Activated gamma-delta T cell treated with anti-CD3 and anti-CD28 coated beads, Interleukin-2, amount 50 U/mL, for 16 hours (primary cell): ENCODE data around the gene EPHA8.

Experiments used
- DNase-seq: peaks from one replicate; pipeline ENCODE4 v3.0.0-alpha.2; 2020; ENCODE audit warnings: low read depth

The EPHA8 gene

DNA sequence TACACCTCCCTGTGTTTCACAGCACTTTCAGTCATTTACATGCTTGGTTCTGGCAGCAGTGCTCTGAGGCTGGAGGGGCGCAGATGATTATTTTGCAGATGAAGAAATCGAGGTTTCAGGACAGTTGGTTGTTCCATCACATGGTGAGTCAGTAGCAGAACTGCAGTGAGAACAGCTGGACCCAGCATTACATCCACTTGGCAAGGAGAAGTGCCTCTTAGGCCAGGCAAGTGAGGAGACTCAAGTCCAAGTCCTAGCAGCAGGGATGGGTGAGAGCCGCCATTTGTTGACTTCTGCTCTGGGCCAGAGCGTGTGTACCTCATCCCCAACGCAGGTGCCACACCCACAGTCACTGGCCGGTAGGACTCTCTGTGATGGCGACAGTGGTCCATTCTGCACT lies 26.8 kb upstream of the EPHA8 start:
- no peak for DNase-seq

DNA sequence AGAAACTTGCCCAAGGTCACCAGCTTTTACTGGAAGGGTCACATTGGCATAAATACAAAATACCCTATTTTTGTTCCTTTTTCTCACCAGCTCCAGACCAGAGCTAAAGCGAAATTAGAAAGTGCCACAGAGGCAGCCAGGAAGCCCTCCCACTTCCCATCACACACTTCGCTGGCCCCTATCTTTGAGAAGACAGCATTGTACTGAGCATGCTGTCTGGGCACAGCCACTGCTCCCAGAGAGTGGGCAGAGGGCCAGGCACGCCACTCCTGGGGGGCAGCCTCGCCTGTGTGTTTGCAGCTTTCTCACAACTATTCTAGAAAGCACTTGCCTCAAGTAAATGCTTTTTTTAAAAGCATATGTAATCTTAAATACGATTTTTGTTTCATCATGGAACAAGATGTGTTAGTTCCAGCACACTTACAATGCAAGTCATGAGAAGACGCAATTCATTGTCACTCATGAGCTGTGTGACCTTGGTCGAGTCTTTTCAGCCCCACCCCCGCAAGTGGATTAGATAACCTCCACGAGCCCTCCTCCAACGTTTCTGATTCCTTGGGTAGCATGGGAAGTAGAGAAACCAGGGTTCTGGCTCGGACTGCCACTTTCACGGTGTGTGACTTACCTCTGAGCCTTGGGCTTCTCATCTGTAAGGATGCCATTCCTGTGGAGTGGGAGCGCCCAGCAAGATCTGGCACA lies 25.7 kb upstream of the EPHA8 start:
- no peak for DNase-seq

DNA sequence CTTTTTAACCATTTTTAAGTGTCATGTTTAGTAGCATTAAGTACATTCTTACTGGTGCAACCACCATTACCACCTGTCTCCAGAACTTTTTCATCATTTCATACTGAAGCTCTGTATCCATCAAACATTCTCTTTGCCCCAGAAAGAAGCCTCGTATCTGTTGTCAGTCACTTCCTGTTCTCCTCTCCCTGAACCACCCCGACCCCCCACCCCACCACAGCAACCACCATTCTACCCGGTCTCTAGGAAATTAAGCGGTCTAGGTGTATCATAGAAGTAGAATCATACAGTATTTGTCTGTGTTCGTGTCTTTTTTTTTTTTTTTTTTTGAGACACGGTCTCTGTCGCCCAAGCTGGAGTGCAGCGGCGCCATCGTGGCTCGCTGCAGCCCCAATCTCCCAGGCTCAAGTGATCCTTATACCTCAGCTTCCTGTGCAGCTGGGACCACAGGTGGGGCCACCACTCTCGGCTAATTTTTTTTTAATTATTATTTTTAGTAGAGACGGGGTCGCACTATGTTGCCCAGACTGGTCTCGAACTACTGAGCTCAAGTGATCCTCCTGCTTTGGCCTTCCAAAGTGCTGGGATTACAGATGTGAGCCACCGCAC lies 23.7 kb upstream of the EPHA8 start:
- DNase-seq = no peak

DNA sequence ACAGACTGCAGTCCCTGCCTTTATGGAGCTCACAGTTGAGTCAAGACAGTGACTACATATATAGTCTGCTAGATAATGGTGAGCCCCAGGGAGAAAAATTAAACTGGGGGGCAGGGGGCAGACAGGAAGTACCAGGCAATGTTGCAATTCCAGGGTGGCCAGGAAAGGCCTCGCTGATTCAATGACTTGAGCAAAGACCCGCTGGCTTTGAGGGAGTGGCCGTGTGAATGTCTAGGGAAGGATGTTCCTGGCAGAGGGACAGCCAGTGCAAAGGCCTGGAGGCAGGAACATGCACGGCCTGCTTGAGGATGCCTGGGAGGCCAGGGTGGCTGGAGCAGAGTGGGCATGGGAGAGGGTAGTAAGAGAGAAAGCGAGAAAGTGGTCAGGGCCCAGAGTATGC lies 23.0 kb upstream of the EPHA8 start:
- DNase-seq = no peak

DNA sequence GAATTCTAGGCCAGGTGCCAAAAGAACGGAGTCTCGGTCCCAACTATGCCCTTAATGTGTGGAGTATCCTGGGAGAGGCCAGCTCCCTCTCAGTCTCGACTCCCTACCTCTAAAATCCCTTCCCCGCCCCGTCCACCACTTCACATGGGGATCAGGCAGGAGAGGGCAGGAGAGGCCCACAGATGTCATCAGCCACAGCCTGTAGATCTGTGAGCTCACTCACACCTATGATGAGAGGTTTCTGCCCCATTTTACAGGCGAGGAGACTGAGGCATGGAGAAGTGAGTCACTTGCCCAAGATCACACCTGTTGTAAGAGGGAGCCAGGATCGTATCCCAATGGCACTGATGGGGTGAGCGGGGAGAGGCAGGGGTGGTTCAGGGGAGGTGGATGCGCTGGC lies 20.4 kb upstream of the EPHA8 start:
- no peak for DNase-seq

DNA sequence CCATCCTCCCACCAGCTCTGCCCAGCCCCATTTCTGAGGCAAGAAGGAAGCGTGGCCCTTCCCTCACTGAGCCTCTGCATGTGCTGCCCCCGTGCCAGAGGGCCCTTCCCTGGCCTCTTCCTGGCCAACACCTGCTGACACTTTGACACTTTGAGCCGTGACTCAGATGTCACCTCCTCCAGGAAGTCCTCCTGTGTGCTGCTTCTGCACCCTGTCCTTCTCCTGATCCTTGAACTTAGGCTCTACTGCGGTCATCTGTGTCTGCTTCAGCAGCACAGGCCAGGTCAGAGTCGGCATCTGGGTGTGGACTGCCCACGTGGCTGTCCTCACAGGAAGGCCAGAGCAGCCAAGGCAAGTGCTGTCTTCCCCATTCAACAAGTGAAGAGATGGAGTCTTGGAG lies 19.6 kb upstream of the EPHA8 start:
- no peak for DNase-seq

DNA sequence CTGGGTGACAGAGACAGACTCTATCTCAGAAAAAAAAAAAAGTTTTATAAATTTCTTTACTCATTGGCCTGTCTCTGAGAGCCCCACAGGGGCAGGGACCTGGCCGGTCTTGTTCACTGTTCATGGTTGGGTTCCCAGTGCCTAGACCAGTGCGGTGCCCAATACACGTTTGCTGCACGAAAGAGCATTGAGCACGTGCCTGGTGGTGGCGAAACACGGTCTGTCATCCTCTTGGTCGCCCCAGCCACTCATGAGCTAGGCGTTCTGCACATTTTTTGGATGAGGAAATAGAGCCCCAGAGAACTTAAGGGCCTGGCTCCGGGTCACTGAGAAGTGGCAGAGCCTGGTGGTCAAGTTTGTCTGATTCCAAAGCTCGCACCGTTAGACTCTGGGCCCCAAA lies 18.7 kb upstream of the EPHA8 start:
- no peak for DNase-seq

DNA sequence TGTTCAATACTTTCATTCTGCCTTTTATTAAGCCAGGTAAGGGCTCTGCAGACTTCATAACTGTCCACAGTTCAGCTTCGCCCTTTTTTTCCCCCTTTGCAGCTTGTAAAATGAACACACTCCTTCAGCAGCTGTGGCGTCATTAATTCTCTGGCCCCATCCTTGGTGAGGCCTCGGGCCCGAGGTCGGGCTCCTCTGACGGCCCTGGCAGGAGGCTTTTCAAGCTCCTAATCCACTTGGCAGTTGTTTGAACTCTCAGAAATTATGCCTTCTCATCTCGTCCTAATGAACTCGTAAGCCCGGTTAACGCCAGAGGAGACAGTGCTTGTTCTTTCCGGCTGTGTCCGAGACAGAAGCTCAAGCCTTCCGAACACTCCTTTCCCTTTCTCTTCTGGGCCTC lies 18.1 kb upstream of the EPHA8 start:
- no peak for DNase-seq

DNA sequence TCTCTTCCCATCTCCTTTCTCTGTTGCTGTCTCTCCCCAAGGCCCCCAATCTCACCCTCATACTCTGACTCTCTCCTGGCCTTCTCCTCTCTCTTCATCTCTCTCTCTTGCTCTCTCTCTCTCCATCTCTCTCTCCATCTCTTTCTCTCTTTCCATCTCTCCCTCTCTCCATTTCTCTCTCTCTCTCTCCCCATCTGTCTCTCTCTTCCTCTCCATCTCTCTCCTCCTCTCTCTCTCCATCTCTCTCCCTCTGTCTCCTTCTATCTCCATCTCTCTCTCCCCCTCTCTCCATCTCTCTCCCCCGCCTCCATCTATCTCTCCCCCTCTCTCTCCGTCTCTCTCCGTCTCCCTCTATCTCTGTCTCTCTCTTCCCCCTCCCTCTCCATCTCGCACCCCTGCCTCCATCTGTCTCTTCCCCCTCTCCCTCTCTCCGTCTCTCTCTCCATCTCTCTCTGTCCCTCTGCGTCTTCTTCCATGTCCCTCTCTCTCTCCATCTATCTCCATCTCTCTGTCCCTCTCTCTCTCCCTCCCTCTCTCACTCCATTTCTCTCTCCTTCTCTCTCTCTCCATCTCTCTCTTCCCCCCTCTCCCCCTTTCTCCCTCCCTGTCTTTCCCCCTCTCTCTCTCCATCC lies 16.0 kb upstream of the EPHA8 start:
- no peak for DNase-seq

DNA sequence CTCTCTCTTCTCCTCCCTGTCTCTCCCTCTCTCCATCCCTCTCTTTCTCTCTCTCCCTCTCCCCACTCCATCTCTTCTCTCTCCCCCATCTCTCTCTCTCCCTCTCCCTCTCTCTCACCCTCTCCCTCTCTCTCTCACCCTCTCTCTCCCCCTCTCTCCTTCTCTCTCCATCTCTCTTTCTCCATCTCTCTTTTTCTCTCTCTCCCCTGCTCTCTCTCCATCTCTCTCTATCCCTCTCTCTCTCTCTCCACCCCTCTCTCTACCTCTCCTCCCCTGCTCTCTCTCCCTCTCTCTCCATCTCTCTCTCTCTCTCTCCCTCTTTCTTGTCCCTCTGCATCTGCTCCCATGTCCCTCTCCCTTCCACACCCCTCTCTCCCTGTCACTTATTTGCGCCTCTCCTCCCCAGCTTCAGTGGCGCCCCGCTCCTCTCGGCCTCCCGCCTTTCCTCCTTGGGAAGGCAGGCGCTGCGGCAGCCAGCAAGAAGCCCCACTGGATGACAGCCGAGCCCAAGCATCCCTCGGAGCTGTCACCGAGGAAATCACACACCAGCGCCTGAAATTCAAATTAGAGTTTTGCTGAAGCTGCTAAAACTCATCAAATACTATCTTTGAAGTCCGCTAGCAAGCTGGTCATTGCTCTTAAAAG lies 15.3 kb upstream of the EPHA8 start:
- DNase-seq = no peak

DNA sequence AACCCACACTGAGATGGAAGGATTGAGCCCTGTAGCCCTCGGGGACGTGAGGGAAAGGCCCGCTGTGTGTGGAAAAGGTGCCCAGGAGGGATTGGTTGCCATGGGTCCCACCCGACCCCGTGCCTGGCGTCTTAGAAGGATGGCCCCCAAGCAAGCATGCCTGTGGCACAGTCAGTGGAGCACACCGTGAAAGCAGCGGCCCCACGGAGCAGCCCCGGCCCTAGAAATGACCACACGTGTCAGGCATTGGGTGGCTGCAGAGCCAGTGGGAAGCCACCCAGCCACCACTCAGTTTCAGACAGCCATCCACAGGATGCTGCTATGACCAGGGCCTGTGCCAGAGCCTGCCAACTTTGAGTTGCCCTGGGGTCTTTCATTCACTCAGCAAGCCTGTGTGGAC lies 13.3 kb upstream of the EPHA8 start:
- DNase-seq = no peak

DNA sequence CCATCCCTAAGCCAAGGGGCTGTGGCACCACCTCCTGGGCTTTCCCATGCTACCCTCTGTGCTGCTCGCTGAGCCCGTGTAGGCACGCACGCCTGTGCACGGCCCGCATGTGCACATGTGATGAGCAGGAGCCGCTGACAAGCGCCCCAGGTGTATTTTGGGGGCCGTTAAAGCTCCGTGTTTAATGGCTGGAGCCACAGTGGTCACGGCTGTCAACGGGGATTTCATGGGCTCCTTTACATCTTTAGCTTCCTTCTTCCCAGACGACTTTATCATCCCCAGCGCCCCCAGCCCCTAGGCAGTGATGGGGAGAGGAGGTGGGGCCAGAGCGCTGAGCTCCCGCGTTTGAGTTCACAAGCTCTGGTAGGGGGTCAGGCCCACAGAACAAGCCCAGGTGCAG lies 11.7 kb upstream of the EPHA8 start:
- DNase-seq = no peak

DNA sequence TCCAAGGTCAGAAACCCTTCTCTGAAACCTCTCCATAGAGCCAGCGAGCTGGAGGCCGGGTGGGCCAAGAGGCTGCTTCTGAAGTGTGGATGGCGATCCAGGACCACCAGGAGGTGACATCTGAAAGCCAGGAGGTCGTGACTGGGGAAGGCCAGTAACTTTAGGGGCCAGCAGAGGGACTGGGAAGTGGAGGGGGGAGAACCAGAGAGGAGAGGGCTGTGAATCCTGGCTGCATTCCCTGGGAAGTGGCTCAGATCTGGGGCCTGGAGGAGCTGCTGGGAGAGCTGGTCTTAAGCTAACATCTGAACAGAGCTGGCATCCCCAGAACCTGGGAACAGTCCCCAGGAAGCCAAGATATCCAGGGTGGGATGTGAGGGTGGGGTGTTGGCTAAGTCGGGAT lies 11.3 kb upstream of the EPHA8 start:
- no peak for DNase-seq

DNA sequence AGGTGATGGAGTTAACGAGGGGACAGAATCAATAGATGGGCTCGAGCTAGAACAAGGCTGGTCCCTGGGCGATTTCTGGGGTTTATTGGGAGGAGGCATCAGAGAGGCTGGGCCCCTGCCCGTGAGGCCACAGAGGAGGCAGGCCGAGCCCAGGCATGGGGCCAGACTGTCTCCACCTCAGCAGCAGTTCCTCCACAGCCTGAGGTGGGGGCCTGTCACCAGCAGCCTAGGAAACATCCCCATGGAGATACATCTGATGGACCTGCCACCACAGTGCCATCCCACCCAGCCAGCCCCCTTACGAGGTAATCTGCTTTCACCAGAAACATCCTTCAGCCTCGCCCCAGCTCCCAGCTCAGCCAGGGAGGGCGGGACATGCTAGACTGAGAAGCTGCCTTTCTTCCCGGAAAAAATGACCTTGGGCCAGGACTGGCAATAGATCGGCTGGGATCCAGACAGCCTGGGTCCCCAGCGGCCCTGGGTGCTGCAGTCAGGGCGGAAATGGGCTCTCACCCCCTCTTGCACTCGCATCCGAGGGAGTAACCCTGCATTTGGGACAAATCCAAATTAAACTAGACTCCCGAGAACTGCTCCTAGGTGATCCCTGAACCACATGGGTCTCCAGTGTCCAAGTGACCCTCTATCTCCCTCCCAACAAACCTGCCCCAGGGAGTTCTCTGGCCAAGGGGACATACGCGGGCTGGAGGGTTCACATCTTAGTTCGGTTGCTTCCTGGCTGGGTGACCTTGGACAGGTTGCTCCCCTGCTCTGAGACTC lies 10.0 kb upstream of the EPHA8 start:
- DNase-seq = no peak

DNA sequence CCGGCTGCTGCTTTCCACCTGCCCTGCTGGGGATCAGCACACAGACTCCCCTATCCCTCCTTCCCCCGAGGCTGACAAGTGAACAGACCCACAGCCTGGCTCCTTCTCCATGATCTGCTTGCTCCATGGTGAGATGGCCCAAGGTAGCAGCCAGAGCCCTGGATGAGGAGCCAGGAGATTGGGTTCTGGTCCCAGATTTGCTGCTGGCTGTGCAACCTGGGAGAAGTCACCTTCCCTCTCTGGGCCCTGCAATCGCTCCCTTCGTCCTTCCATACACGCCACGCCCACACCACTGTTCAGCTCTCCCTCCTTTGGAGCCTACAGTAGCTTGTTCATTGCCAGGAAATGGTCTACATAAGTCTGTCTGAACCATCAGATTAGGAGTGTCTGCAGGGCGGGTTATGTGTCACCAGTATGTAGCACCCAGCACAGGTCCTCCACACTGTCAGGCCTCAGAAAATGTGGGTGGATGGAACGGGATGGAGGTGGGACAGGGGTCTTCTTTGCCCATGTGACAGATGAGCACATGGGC lies 9.2 kb upstream of the EPHA8 start:
- DNase-seq = no peak

DNA sequence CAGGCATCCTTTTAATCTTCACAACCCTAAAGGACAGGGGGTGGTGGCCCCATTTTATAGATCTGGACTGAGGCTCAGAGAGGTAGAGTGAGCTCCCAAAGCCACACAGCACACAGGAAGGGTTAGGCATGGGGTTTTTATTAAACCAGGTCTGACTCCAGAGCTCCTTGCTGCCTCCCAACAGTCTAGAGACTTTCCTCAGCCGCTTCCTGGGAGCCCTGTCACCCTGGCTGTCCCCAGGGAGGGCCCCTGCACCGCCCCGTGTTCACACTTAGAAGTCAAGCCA lies 8.0 kb upstream of the EPHA8 start:
- no peak for DNase-seq

DNA sequence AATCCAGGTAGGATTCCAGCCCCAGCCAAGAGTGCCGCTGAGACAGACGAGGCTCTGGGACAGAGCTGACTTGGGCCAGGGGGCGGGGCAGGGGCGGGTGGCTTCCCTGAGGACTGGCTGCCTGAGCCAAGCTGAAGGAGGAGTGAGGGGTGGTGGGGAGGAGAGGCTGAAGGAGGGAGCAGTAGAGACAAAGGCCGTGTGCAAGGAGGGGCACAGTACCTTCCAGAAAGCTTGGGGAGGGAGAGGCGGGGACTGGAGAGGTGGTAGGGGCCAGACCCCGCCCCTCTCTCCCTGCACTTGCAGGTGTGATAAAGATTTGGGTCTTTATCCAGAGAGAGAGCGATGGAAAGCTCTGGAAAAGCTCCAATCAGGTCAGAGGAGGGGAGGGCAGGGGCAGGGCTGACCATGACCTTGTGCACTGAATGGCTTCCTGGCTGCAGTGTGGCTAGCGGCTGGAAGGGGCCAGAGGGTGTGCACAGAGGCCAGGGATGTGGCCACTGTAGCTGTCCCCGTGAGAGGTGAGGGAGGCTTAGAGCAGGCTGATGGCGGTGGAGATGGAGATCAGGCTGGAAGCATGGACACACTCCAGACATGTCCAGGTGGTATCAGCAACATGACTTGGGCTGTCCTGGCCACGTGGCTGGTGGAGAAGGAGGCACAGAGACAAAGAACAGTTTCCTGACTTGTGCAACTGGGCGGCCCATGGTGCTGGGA lies 6.7 kb upstream of the EPHA8 start:
- no peak for DNase-seq

DNA sequence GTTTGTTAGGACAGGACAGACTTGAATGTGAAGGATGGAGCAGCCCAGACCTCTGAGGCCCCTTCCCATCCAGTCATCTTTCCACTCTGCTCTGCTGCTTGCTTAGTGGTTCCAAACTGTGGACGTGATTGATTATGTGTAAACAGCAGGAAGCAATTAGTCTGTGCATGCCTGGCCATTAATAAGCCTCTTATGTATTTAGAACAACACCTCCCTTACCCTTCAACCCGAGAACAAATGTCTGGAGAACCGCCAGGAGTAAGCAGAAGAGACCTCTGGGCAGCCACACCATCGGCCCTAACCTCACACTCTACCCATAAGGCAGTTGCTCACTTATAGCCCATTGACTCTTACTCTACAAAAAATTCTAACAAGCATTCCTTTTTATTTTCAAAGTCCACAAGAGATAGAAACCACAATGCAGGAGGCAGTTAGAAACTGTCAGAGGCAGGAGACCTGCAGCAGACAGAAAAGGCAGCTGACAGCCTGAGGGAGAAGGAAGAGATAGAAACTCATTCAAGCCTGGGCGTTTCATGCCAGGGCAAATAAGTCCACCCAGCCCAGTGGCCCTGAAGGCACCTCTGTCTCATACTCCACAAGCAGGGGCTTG lies 5.8 kb upstream of the EPHA8 start:
- DNase-seq = no peak

DNA sequence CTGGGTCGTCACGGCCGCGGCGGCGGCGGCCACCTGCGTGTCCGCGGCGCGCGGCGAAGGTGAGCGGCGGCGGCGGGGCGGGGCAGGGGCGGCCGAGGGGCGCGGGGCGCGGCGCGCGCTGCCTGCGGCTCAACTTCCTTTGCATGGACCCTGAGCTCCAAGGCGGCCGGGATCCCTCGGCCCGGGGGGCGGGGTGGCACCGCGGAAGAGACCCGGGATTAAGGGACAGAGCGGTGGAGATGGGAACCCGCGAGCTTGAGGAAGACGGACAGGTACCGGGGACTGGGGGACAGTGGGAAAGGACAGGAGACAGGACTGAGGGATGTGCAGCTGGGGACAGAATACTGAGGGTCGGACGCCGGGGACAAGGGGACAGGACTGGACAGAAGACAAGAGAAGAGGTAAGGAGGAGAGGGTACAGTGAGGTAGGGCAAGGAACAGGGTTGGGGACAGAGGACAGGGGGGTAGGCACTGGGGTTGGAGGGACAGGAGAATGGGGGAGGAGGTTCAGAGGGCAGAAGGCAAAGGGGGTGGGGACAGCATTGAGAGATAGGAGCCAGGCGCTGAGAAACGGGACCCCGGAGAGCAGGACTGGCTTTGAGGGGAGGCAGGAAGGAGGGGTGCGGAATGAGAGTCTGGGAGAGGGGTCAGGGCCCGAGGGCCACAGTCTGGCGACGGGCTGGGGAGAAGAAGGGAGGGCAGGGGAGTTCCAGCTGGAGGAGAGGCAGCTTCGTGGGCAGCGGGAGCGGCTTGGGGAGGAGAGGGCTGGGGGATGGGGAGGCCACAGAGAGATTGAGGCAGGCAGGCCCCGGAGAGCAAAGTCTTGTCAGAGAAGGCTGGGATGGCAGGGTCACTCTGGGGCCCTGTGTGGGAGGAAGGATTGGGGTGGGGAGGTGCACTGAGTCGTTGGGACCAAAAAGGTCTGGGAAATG lies 648 bp downstream of the EPHA8 start:
- no peak for DNase-seq

DNA sequence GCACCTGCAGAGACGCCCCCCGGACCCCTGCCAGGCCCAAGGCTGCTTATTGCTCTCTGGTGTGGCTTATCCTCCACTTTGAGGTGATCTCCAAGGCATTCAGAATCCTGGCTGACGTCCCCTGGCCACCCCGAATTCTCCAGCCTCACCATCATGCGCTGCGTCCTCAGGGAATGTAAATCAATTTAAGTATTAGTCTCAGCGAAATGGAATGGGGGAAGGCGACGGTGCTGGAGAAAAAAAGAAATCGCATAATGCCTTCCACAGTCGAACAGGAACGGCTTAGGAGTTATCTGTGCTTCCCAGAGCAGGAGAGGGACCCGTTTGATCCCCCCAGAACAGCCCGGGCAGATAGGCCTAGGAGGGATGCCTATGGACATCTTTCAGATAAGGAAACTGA lies 2.9 kb downstream of the EPHA8 start:
- DNase-seq = no peak
